Left ventricle myocardium inferior (tissue), 1 donor: ENCODE data around the gene SCT. TPM values are rescaled to one million over a fixed set of nuclear protein-coding genes. Genes with fewer than 3 reads are reported as not detected.

ENCODE experiments used
- DNase-seq: peaks from one replicate; pipeline ENCODE4 v3.0.0-alpha.2; 2020
- H3K27ac ChIP-seq: fragments of 200-600 bp; replicated peaks from 2 replicates; pipeline ENCODE4 v1.8.0; 2021
- H3K27me3 ChIP-seq: fragments of 200-600 bp; 2 replicates; pipeline ENCODE4 v1.8.0; 2021; ENCODE audit warnings: low read depth
- H3K36me3 ChIP-seq: fragments of 200-600 bp; 2 replicates; pipeline ENCODE4 v1.8.0; 2021
- H3K4me1 ChIP-seq: fragments of 200-600 bp; 2 replicates; pipeline ENCODE4 v1.8.0; 2021
- H3K4me3 ChIP-seq: fragments of 200-600 bp; 2 replicates; pipeline ENCODE4 v1.8.0; 2021; ENCODE audit warnings: mild to moderate bottlenecking, moderate library complexity
- H3K9me3 ChIP-seq: fragments of 200-600 bp; replicated peaks from 2 replicates; pipeline ENCODE4 v1.8.0; 2021
- intact Hi-C: fragments of 100-400 bp; cut with micrococcal nuclease; formaldehyde crosslinking; loops from one replicate; pipeline ENCODE4 v1.11.0; 2022
- total RNA-seq: library from RNA; stranded (reverse); fragmentation: NEBNext Ultra II Directional; extraction: Animal tissue kit (Norgen Biotek cat#: 25700); gene quantifications from one replicate; pipeline ENCODE4 v1.2.1, GENCODE V29; 2021
- TF ChIP-seq, protein P1 (sequence below): fragments of 200-600 bp; IDR thresholded peaks from 2 replicates; pipeline ENCODE4 v1.8.0; 2021; ENCODE audit warnings: antibody characterized with exemption, mild to moderate bottlenecking, borderline replicate concordance
- donor health status: DM: no; HTN: yes; CAD: no; lungs with severe emphysema.

SCT gene
- total RNA-seq, 1 donor from 2014 or later, result not detected

DNA sequence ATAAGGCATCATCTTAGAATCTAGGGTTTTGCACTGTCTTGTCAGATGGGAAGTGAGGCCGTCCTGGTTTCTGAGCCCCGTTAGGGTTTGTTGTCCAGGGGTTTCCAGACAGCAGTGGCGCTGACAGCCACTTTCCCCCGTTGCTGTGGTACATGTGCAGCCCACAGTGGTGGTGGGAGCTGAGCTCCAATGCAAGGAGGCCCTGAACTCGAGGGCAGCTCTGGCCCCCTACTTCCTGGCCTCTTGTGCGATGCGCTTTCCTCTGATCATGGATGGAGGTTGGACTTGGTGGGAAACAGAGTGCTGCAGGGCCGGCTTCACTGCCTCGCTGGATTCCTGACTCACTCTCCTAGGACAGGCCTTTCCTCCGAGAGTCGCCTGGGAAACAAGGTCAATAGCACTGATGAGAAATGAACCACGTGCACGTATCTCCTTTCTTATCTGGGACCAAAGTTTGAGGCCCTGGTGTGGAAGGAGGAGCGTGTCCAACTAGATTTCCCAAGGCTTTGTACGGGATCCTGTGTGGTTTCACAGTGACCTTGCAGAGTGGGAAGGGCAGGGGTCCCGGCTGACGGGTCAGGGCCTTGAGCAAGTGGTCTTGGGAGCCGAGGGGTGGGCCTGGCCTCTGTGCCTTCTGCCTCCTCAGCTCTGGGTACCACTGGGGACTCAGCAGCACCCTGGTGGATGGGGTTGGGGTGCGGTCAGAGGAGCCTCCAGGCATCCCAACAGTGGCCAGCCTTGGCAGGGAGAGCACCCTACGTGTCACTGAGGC is 47.0 kb downstream of the SCT start:
- Histone ChIP-seq H3K36me3 (peaks cover 37% of the 10 kb centered on the region), H3K4me1 (peaks cover 61% of the 10 kb centered on the region)
- intact Hi-C loops, result no loop called here

DNA sequence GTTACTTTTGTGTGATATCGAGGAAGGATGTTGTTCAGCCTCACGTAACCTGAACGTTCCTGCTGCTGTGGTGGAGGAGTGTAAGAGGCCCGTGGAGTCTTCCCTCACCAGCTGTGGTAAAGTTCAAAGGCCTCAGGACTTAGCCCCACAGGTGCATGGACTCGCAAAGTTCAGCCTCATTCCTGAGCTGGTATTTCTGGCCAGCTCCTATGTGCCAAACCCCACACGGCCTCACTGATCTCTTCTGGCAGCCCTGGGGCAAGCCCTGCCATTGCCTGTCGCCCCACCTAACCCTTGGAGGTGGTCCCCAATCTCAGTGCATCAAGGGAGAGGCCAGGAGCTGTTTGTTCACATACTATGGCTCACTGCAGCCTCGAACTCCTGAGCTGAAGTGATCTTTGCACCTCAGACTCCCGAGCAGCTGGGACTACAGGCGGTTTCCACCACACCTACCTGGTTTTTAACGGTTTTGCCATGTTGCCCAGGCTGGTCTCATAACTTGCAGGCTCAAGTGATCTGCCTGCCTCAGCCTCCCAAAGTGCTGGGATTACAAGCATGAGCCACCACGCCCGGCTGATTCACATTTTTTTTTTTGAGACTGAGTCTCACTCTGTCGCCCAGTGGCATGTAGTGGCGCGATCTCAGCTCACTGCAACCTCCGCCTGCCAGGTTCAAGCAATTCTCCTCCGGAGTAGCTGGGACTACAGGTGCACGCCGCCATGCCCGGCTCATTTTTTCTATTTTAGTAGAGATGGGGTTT is 48.5 kb downstream of the SCT start:
- DNase-seq, result no peak
- Histone ChIP-seq H3K9me3 (no peaks in the 10 kb centered on the region), H3K27me3 (no peaks in the 10 kb centered on the region), H3K36me3 (peaks cover 22% of the 10 kb centered on the region), H3K27ac (no peak overlapping the region), H3K4me3 (peak overlapping the region; percentile 79), H3K4me1 (peaks cover 71% of the 10 kb centered on the region)
- intact Hi-C loops, result no loop called here
- TF ChIP-seq, protein P1, sequence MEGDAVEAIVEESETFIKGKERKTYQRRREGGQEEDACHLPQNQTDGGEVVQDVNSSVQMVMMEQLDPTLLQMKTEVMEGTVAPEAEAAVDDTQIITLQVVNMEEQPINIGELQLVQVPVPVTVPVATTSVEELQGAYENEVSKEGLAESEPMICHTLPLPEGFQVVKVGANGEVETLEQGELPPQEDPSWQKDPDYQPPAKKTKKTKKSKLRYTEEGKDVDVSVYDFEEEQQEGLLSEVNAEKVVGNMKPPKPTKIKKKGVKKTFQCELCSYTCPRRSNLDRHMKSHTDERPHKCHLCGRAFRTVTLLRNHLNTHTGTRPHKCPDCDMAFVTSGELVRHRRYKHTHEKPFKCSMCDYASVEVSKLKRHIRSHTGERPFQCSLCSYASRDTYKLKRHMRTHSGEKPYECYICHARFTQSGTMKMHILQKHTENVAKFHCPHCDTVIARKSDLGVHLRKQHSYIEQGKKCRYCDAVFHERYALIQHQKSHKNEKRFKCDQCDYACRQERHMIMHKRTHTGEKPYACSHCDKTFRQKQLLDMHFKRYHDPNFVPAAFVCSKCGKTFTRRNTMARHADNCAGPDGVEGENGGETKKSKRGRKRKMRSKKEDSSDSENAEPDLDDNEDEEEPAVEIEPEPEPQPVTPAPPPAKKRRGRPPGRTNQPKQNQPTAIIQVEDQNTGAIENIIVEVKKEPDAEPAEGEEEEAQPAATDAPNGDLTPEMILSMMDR, result no peak

More for the DNA sequence above, 47.0 kb downstream of the SCT start:
- no peaks in the 10 kb centered on the region for H3K9me3 ChIP-seq
- DNase-seq, result no peak
- TF ChIP-seq, protein P1, result no peak
- H3K4me3 ChIP-seq, result no peak overlapping the region
- H3K27ac ChIP-seq, result peak overlapping the region; percentile 2
- H3K27me3 ChIP-seq, result no peaks in the 10 kb centered on the region

DNA sequence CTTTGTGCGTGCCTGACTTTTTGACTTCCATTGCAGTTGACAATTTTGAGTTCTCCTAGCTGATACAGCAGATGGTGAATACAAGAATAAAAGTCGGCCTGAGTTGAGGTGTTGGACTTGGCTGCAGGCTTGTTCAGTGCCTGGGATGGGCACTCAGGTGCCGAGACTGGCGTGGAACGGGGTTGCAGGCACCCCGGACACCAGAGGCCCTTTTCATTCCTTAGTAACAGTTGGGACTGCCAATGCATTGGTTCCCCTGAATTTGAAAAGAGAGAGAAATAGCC is 49.4 kb downstream of the SCT start:
- no peak for DNase-seq
- no peaks in the 10 kb centered on the region for H3K9me3 ChIP-seq
- H3K27ac ChIP-seq, result no peak overlapping the region
- H3K4me3 ChIP-seq, result peak overlapping the region; percentile 79
- H3K4me1 ChIP-seq, result peaks cover 71% of the 10 kb centered on the region
- TF ChIP-seq, protein P1, result no peak
- H3K36me3 ChIP-seq, result peaks cover 13% of the 10 kb centered on the region
- H3K27me3 ChIP-seq, result no peaks in the 10 kb centered on the region
- intact Hi-C loops, result no loop called here

DNA sequence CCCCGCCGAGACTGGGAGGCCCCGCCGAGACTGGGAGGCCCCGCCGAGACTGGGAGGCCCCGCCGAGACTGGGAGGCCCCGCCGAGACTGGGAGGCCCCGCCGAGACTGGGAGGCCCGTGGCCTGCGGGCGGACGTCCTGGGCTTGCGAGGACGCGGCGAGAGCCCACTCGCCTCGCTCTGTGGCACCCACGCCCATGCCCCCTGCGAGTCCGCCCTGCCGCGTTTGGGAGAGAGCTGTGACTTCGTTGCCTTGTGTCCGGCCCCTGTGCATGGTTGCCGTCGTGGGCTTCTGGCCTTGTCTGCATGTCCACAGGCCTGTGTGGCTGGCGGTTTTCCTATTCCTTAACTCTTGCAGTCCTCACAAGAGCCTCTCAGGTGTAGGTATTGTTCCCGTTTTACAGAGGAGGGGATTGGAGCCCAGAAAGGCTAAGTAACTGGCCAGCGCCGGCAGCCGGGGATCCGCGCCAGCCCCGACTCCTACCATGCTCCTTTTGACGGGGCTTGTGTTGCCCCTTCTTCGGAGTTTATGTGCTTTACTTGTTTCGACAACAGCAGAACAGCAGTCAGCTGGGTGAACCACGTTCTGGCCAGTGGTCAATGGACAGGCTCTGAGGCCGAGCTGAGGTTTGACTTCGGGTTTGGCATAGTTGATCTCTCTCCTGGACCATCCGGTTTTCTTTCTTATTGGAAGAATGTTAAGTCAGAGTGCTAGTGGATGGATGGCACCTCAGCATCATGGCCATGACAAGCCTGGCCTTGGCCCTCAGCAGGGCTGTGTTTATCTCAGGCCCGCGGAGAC is 50.0 kb downstream of the SCT start:
- H3K27ac ChIP-seq, result peak overlapping the region; percentile 97
- no peaks in the 10 kb centered on the region for H3K27me3 ChIP-seq
- intact Hi-C loops, result no loop called here
- H3K4me1 ChIP-seq, result peaks cover 70% of the 10 kb centered on the region
- peaks cover 7% of the 10 kb centered on the region for H3K36me3 ChIP-seq
- DNase-seq, result no peak
- TF ChIP-seq, protein P1, result no peak
- no peaks in the 10 kb centered on the region for H3K9me3 ChIP-seq
- H3K4me3 ChIP-seq, result peak overlapping the region; percentile 79

Other genes starting within 250 kb of the SCT start
- gene PKP3, start 233.0 kb downstream of the SCT start, total RNA-seq, result 0.52 TPM
- gene SIGIRR, start 212.2 kb downstream of the SCT start, total RNA-seq, result 34.9 TPM
- gene ANO9, start 185.2 kb downstream of the SCT start, total RNA-seq, result 0.11 TPM
- 30.2 TPM for gene PTDSS2, start 176.9 kb downstream of the SCT start, total RNA-seq
- gene RNH1, start 119.9 kb downstream of the SCT start, total RNA-seq, result 142 TPM
- 55.9 TPM for gene HRAS, start 91.6 kb downstream of the SCT start, total RNA-seq
- gene LRRC56, start 89.7 kb downstream of the SCT start, total RNA-seq, result 0.25 TPM
- gene LMNTD2, start 66.4 kb downstream of the SCT start, total RNA-seq, result 0.52 TPM
- 4.5 TPM for gene RASSF7, start 66.2 kb downstream of the SCT start, total RNA-seq
- 17.7 TPM for gene PHRF1, start 50.7 kb downstream of the SCT start, total RNA-seq
- gene IRF7, start 11.2 kb downstream of the SCT start, total RNA-seq, result 10.3 TPM
- gene CDHR5, start 2.2 kb downstream of the SCT start, total RNA-seq, result not detected
- gene DRD4, start 10.1 kb upstream of the SCT start, total RNA-seq, result 0.22 TPM
- 18.1 TPM for gene DEAF1, start 68.0 kb upstream of the SCT start, total RNA-seq
- 10.3 TPM for gene TMEM80, start 68.6 kb upstream of the SCT start, total RNA-seq
- gene EPS8L2, start 79.0 kb upstream of the SCT start, total RNA-seq, result 2.2 TPM
- gene TALDO1, start 120.3 kb upstream of the SCT start, total RNA-seq, result 101 TPM
- 26.2 TPM for gene GATD1, start 150.3 kb upstream of the SCT start, total RNA-seq
- gene CEND1, start 162.9 kb upstream of the SCT start, total RNA-seq, result not detected
- gene SLC25A22, start 171.1 kb upstream of the SCT start, total RNA-seq, result 3.9 TPM
- 7.1 TPM for gene PIDD1, start 178.1 kb upstream of the SCT start, total RNA-seq
- gene RPLP2, start 182.8 kb upstream of the SCT start, total RNA-seq, result 871 TPM
- gene PNPLA2, start 191.7 kb upstream of the SCT start, total RNA-seq, result 300 TPM
- 23.2 TPM for gene CRACR2B, start 200.7 kb upstream of the SCT start, total RNA-seq
- gene CD151, start 205.8 kb upstream of the SCT start, total RNA-seq, result 408 TPM
- 226 TPM for gene POLR2L, start 215.3 kb upstream of the SCT start, total RNA-seq
- 33.0 TPM for gene TSPAN4, start 215.7 kb upstream of the SCT start, total RNA-seq